Calu3 (cell line): ENCODE measurements around the gene CAT. TPM values are rescaled to one million over a fixed set of nuclear protein-coding genes. Genes with fewer than 3 reads are reported as not detected.

ENCODE experiments used
- BruUV-seq: library from RNA; stranded (reverse); fragments of 400-500 nt; replicated peaks from 2 replicates; lab custom pipeline; 2021; lab: Mats Ljungman, UMichigan
- CTCF ChIA-PET: fragments of 300-600 bp; sonication (Branson Sonifier 250); formaldehyde crosslinking; loops from one replicate; lab custom pipeline; 2022; ENCODE audit warnings: antibody characterized with exemption; lab: Charles Lee
- DNase-seq: peaks from one replicate; pipeline ENCODE4 v3.0.0; 2022
- H3K27ac Mint-ChIP-seq: one replicate; pipeline ENCODE4 v1.8.0; 2022; ENCODE audit warnings: mixed read lengths; ENCODE audit not compliant: unreplicated experiment
- H3K27me3 Mint-ChIP-seq: one replicate; pipeline ENCODE4 v1.8.0; 2022; ENCODE audit warnings: mixed read lengths; ENCODE audit not compliant: unreplicated experiment
- H3K36me3 Mint-ChIP-seq: one replicate; pipeline ENCODE4 v1.8.0; 2022; ENCODE audit warnings: mild to moderate bottlenecking, moderate library complexity, mixed read lengths; ENCODE audit not compliant: insufficient read depth, unreplicated experiment
- H3K4me1 Mint-ChIP-seq: one replicate; pipeline ENCODE4 v1.8.0; 2022; ENCODE audit warnings: mild to moderate bottlenecking, low read depth, mixed read lengths; ENCODE audit not compliant: unreplicated experiment
- H3K4me3 Mint-ChIP-seq: one replicate; pipeline ENCODE4 v1.8.0; 2022; ENCODE audit warnings: mild to moderate bottlenecking, low read depth, moderate library complexity, mixed read lengths; ENCODE audit not compliant: unreplicated experiment
- H3K9me3 Mint-ChIP-seq: one replicate; pipeline ENCODE4 v1.8.0; 2022; ENCODE audit warnings: low read depth, mixed read lengths; ENCODE audit not compliant: unreplicated experiment
- CTCF ChIP-seq: fragments of 200-600 bp; IDR thresholded peaks from one replicate; pipeline ENCODE4 v1.8.0; 2022; ENCODE audit warnings: antibody characterized with exemption; ENCODE audit not compliant: unreplicated experiment
- intact Hi-C: fragments of 100-400 bp; cut with micrococcal nuclease; formaldehyde crosslinking; loops from one replicate; pipeline ENCODE4 v1.10.0; 2022; ENCODE audit not compliant: unreplicated experiment
- total RNA-seq: library from RNA; stranded (reverse); gene quantifications from 2 replicates; pipeline ENCODE4 v1.2.3, GENCODE V29; 2022

CAT gene
- total RNA-seq, 1 experiment from 2014 or later = 54.5 TPM

- CTCF ChIA-PET = no interaction called here
- H3K4me3 Mint-ChIP-seq = no peak overlapping the region
- H3K4me1 Mint-ChIP-seq = no peaks in the 10 kb centered on the region
- H3K27ac Mint-ChIP-seq = no peak overlapping the region
- DNase-seq = no peak
- intact Hi-C loops = no loop called here
- no peaks in the 10 kb centered on the region for H3K9me3 Mint-ChIP-seq
- no TSS peak for BruUV-seq
- no peaks in the 10 kb centered on the region for H3K36me3 Mint-ChIP-seq
- no peaks in the 10 kb centered on the region for H3K27me3 Mint-ChIP-seq
- no peak for TF ChIP-seq CTCF
Observed at GRCh38 chr11:34431979-34432378, 6.8 kb upstream of the CAT start.

- H3K4me1 Mint-ChIP-seq = no peaks in the 10 kb centered on the region
Observed at GRCh38 chr11:34432822-34433221, 5.9 kb upstream of the CAT start.

GRCh38 chr11:34433899-34434298 lies 4.8 kb upstream of the CAT start:
- no peaks in the 10 kb centered on the region for H3K4me1 Mint-ChIP-seq
- CTCF ChIA-PET = interaction anchor here (0.5 kb wide), 1 partner anchor 201 kb away, joined by 6 read pairs; no protein-coding TSS in a partner anchor
- H3K27me3 Mint-ChIP-seq = no peaks in the 10 kb centered on the region
- no peak for TF ChIP-seq CTCF
- peaks cover 9% of the 10 kb centered on the region for H3K36me3 Mint-ChIP-seq
- BruUV-seq = no TSS peak
- no peak overlapping the region for H3K27ac Mint-ChIP-seq
- DNase-seq = no peak
- no peaks in the 10 kb centered on the region for H3K9me3 Mint-ChIP-seq
- H3K4me3 Mint-ChIP-seq = no peak overlapping the region
- intact Hi-C loops = no loop called here

More at GRCh38 chr11:34432822-34433221, 5.9 kb upstream of the CAT start:
- Mint-ChIP-seq H3K36me3 (no peaks in the 10 kb centered on the region), H3K27ac (no peak overlapping the region), H3K4me3 (no peak overlapping the region), H3K27me3 (no peaks in the 10 kb centered on the region), H3K9me3 (no peaks in the 10 kb centered on the region)
- no peak for TF ChIP-seq CTCF
- no TSS peak for BruUV-seq
- intact Hi-C loops = no loop called here
- CTCF ChIA-PET = no interaction called here
- DNase-seq = no peak

- no TSS peak for BruUV-seq
- intact Hi-C loops = no loop called here
- no peak for TF ChIP-seq CTCF
- Mint-ChIP-seq H3K4me3 (no peak overlapping the region), H3K4me1 (peaks cover 17% of the 10 kb centered on the region), H3K27ac (no peak overlapping the region), H3K9me3 (no peaks in the 10 kb centered on the region), H3K36me3 (peaks cover 16% of the 10 kb centered on the region), H3K27me3 (no peaks in the 10 kb centered on the region)
- CTCF ChIA-PET = no interaction called here
- no peak for DNase-seq
Observed at GRCh38 chr11:34437224-34438125, 1.3 kb upstream of the CAT start.
